ENCODE data around the gene EYS.

Gene EYS

DNA sequence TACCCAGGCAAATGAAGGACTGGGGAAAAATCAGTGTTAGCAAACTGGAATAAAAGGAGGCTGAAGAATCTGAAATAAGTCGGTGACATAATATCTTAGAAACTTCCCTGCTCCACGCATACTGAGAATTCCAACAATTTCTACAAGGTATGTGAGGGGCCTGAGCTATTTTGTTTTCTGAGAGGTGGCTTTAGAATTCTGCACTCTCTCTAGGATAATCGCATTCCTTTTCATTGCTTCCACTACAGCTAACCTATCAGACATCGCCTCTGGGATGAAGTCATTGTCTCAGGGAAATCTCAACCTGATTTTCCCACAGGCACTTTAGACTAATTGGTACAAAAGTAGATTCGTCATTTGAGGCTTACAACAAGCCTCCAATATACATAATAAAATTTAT is 1330.6 kb downstream of the EYS start:
- no peaks in the 10 kb centered on the region for H3K27me3 Mint-ChIP-seq
- peaks cover 27% of the 10 kb centered on the region for H3K9me3 Mint-ChIP-seq
- no peak overlapping the region for H3K4me3 Mint-ChIP-seq

GRCh38 chr6:64357430-64357829 is 1349.6 kb downstream of the EYS start:
- Mint-ChIP-seq H3K27me3 (no peaks in the 10 kb centered on the region), H3K27ac (ENCODE audit: low read depth) (no peak overlapping the region), H3K36me3 (ENCODE audit: insufficient read depth) (no peaks in the 10 kb centered on the region), H3K4me1 (no peaks in the 10 kb centered on the region), H3K9me3 (peaks cover 11% of the 10 kb centered on the region), H3K4me3 (no peak overlapping the region)
- ATAC-seq (replicated peaks; ENCODE audit: extremely low read depth, poor library complexity, severe bottlenecking) (no peak), DNase-seq (ENCODE audit: low spot score in 2 of 2) (no peak)

More for the DNA sequence above, 1330.6 kb downstream of the EYS start:
- Mint-ChIP-seq H3K27ac (ENCODE audit: low read depth) (no peak overlapping the region), H3K36me3 (ENCODE audit: insufficient read depth) (no peaks in the 10 kb centered on the region), H3K4me1 (no peaks in the 10 kb centered on the region)
- no peak for ATAC-seq (replicated peaks; ENCODE audit: extremely low read depth, poor library complexity, severe bottlenecking)
- no peak for DNase-seq (ENCODE audit: low spot score in 2 of 2)

DNA sequence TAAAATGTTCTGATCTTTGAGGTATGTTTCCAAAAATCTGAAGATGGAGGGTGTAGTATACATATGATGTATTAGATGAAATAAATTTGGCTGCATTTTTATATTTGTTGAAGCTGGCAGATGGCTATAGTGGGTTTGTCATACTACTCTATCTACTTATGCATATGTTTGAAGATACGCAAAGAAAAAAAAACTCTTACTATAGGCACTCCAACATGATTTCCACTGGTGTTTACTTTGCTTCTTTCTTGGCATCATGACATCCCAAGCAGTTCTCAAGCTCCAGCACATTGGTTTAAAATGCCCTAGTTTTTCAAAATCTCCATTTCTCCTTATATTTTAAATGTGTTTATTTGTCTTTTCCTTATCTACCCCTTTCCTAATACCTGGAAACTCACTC is 1359.6 kb downstream of the EYS start:
- H3K27me3 Mint-ChIP-seq = no peaks in the 10 kb centered on the region
- peaks cover 15% of the 10 kb centered on the region for H3K9me3 Mint-ChIP-seq
- DNase-seq (ENCODE audit: low spot score in 2 of 2) = no peak
- H3K4me1 Mint-ChIP-seq = no peaks in the 10 kb centered on the region
- no peak overlapping the region for H3K4me3 Mint-ChIP-seq
- no peak overlapping the region for H3K27ac Mint-ChIP-seq (ENCODE audit: low read depth)
- no peak for ATAC-seq (replicated peaks; ENCODE audit: extremely low read depth, poor library complexity, severe bottlenecking)
- H3K36me3 Mint-ChIP-seq (ENCODE audit: insufficient read depth) = no peaks in the 10 kb centered on the region

DNA sequence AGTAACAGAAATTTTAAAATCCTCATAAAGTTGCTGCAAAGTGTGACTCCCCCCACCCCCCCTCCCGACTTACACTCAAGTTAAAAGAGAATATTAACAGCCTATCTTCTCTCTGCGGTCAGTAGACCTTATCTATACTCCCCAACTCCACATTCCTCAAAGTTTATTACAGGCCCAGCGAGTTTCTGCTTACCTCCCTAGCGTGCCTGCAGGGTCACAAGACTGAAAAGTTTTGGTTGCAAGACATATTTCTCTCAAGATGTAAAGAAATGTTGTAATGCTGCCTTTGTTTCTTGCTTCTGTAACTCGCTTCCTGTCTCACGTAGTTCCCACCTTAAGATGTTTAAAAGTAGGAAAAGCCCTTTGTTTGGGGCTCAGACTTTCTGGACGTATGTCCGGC is 1371.8 kb downstream of the EYS start:
- Mint-ChIP-seq H3K4me3 (no peak overlapping the region), H3K27ac (ENCODE audit: low read depth) (no peak overlapping the region), H3K4me1 (no peaks in the 10 kb centered on the region), H3K9me3 (peaks cover 28% of the 10 kb centered on the region), H3K36me3 (ENCODE audit: insufficient read depth) (no peaks in the 10 kb centered on the region), H3K27me3 (no peaks in the 10 kb centered on the region)
- ATAC-seq (replicated peaks; ENCODE audit: extremely low read depth, poor library complexity, severe bottlenecking) (no peak), DNase-seq (ENCODE audit: low spot score in 2 of 2) (no peak)

DNA sequence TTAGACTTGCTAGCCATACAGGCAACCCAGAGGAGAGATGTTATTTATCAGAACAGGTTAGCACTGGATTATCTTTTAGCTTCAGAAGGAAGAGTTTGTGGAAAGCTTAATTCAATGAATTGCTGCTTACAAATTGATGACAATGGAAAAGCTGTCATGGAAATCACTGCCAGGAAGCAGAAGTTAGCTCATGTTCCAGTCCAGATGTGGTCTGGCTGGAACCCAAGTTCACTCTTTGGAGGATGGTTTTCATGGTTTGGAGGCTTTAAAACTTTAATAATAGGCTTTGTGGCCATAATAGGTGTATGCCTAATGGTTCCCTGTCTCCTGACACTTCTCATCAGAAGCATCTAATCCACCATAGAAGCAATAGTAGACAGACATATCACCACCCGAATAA is 1372.4 kb downstream of the EYS start:
- no peak for ATAC-seq (replicated peaks; ENCODE audit: extremely low read depth, poor library complexity, severe bottlenecking)
- Mint-ChIP-seq H3K9me3 (peaks cover 28% of the 10 kb centered on the region), H3K4me3 (no peak overlapping the region), H3K36me3 (ENCODE audit: insufficient read depth) (no peaks in the 10 kb centered on the region), H3K27ac (ENCODE audit: low read depth) (no peak overlapping the region), H3K4me1 (no peaks in the 10 kb centered on the region), H3K27me3 (no peaks in the 10 kb centered on the region)
- no peak for DNase-seq (ENCODE audit: low spot score in 2 of 2)

DNA sequence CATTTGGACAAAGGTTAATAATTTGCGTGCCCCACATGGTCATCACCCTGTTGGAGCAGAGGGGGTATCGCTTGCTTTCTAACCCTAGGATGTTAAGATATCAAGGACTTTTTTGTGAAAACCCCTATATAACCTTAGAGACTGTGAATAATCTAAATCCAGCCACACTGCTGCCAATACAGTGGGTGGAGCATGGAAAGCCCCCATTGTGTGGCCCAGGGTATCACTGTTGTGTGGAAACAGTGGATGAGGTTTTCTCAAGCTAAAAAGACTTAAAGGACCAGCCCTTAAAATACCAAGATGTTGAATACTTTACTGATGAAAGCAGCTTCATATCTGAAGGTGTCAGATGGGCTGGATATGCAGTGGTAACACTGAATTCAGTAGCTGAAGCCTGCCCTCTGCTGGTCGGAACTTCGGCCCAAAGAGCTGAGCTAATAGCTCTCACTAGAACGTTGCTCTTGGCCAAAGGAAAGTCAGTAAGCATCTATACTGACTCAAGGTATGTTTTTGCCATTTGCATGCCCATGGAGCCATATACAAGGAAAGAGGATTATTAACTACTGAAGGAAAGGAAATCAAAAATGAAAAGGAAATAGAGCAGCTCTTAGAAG is 1376.2 kb downstream of the EYS start:
- Mint-ChIP-seq H3K36me3 (ENCODE audit: insufficient read depth) (no peaks in the 10 kb centered on the region), H3K27ac (ENCODE audit: low read depth) (no peak overlapping the region), H3K4me3 (no peak overlapping the region), H3K27me3 (no peaks in the 10 kb centered on the region), H3K9me3 (peaks cover 28% of the 10 kb centered on the region), H3K4me1 (no peaks in the 10 kb centered on the region)
- ATAC-seq (replicated peaks; ENCODE audit: extremely low read depth, poor library complexity, severe bottlenecking) (no peak), DNase-seq (ENCODE audit: low spot score in 2 of 2) (no peak)

- H3K27ac Mint-ChIP-seq (ENCODE audit: low read depth) = no peak overlapping the region
- no peaks in the 10 kb centered on the region for H3K27me3 Mint-ChIP-seq
- no peaks in the 10 kb centered on the region for H3K4me1 Mint-ChIP-seq
- ATAC-seq (replicated peaks; ENCODE audit: extremely low read depth, poor library complexity, severe bottlenecking) (no peak), DNase-seq (ENCODE audit: low spot score in 2 of 2) (no peak)
- H3K36me3 Mint-ChIP-seq (ENCODE audit: insufficient read depth) = no peaks in the 10 kb centered on the region
- H3K4me3 Mint-ChIP-seq = no peak overlapping the region
- H3K9me3 Mint-ChIP-seq = peaks cover 31% of the 10 kb centered on the region
Measured at GRCh38 chr6:64326939-64327338, 1380.1 kb downstream of the EYS start.

DNA sequence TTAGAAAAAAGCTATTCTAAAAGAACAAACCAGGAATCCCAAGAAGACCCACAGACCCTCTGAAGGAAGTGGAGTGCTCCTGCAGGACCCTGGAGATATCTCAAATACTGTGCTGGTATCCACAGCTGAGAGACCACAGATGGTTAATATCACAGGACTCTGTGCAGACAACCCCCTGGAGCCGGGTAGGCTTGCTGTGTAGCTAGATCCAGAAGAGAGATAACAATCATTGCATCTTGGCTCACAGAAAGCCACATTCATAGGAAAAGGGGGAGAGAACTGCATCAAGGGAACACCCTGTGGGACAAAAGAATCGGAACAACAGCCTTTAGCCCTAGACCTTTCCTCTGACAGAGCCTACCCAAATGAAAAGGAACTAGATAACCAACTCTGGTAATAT is 1381.9 kb downstream of the EYS start:
- peaks cover 24% of the 10 kb centered on the region for H3K9me3 Mint-ChIP-seq
- H3K27ac Mint-ChIP-seq (ENCODE audit: low read depth) = no peak overlapping the region
- ATAC-seq (replicated peaks; ENCODE audit: extremely low read depth, poor library complexity, severe bottlenecking) (no peak), DNase-seq (ENCODE audit: low spot score in 2 of 2) (no peak)
- H3K4me3 Mint-ChIP-seq = no peak overlapping the region
- H3K36me3 Mint-ChIP-seq (ENCODE audit: insufficient read depth) = no peaks in the 10 kb centered on the region
- H3K4me1 Mint-ChIP-seq = no peaks in the 10 kb centered on the region
- H3K27me3 Mint-ChIP-seq = no peaks in the 10 kb centered on the region

DNA sequence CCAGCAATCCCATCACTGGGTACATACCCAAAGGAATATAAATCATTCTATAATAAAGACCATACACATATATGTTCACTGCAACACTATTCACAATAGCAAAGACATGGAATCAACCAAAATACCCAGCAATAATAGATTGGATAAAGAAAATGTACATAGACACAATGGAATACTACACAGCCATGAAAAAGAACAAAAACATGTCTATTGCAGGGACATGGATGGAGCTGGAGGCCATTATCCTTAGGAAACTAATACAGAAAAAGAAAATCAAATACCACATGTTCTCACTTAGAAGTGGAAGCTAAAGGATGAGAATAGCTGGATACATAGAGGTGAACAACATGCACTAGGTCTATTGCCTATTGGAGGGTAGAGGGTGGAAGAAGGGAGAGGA is 1396.8 kb downstream of the EYS start:
- H3K27ac Mint-ChIP-seq (ENCODE audit: low read depth) = no peak overlapping the region
- no peak overlapping the region for H3K4me3 Mint-ChIP-seq
- H3K4me1 Mint-ChIP-seq = no peaks in the 10 kb centered on the region
- no peaks in the 10 kb centered on the region for H3K36me3 Mint-ChIP-seq (ENCODE audit: insufficient read depth)
- no peak for ATAC-seq (replicated peaks; ENCODE audit: extremely low read depth, poor library complexity, severe bottlenecking)
- DNase-seq (ENCODE audit: low spot score in 2 of 2) = no peak
- peaks cover 25% of the 10 kb centered on the region for H3K9me3 Mint-ChIP-seq
- H3K27me3 Mint-ChIP-seq = no peaks in the 10 kb centered on the region

GRCh38 chr6:64301307-64302236 is 1405.5 kb downstream of the EYS start:
- Mint-ChIP-seq H3K4me1 (no peaks in the 10 kb centered on the region), H3K4me3 (no peak overlapping the region), H3K36me3 (ENCODE audit: insufficient read depth) (peaks cover 2% of the 10 kb centered on the region), H3K27ac (ENCODE audit: low read depth) (no peak overlapping the region), H3K9me3 (peaks cover 9% of the 10 kb centered on the region), H3K27me3 (no peaks in the 10 kb centered on the region)
- no peak for DNase-seq (ENCODE audit: low spot score in 2 of 2)
- ATAC-seq (replicated peaks; ENCODE audit: extremely low read depth, poor library complexity, severe bottlenecking) = no peak

DNA sequence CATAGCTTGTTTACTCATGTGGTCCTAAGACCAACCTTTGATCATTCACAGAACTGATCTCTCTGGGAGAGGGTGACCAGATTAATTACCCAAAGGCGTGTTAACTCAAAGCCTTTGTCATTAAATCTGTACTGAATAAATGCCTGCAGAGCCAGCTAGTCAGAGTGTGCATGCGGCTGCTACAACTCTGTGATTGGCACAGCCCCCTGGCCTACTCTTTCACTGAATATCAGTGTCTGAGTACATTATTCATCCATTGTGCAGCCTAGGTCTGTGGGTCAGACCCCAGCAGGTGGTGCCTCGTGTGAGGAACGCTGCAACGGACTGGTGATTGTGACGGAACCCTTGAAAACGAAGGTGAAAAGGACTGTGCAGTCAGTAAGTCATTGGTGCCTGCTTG is 1407.8 kb downstream of the EYS start:
- Mint-ChIP-seq H3K4me1 (no peaks in the 10 kb centered on the region), H3K36me3 (ENCODE audit: insufficient read depth) (peaks cover 2% of the 10 kb centered on the region), H3K27ac (ENCODE audit: low read depth) (no peak overlapping the region), H3K4me3 (no peak overlapping the region), H3K27me3 (no peaks in the 10 kb centered on the region), H3K9me3 (peaks cover 9% of the 10 kb centered on the region)
- no peak for ATAC-seq (replicated peaks; ENCODE audit: extremely low read depth, poor library complexity, severe bottlenecking)
- DNase-seq (ENCODE audit: low spot score in 2 of 2) = no peak

DNA sequence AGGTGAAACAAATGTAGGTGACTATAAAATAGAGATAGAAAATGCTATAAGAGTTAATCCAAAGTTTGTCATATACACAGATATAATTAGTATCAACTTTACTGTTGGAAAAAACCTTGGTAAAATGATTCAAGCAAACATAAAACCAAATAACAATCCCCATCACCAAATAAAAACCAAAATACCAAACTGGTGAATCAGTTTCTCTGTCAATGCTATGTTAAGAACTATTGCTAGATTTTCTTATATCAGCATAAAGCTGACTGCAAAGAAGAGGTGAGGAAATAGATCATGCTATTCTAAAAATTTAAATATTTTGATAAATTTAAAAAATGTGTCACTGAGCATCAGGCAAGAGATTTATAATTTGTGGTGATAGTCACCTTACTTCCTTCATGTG is 1413.0 kb downstream of the EYS start:
- Mint-ChIP-seq H3K9me3 (peaks cover 5% of the 10 kb centered on the region), H3K4me3 (no peak overlapping the region), H3K27me3 (no peaks in the 10 kb centered on the region), H3K27ac (ENCODE audit: low read depth) (no peak overlapping the region), H3K36me3 (ENCODE audit: insufficient read depth) (peaks cover 2% of the 10 kb centered on the region), H3K4me1 (no peaks in the 10 kb centered on the region)
- no peak for DNase-seq (ENCODE audit: low spot score in 2 of 2)
- no peak for ATAC-seq (replicated peaks; ENCODE audit: extremely low read depth, poor library complexity, severe bottlenecking)

GRCh38 chr6:64293298-64293697 is 1413.7 kb downstream of the EYS start:
- Mint-ChIP-seq H3K9me3 (peaks cover 12% of the 10 kb centered on the region), H3K4me3 (no peak overlapping the region), H3K27ac (ENCODE audit: low read depth) (no peak overlapping the region), H3K4me1 (no peaks in the 10 kb centered on the region), H3K27me3 (no peaks in the 10 kb centered on the region), H3K36me3 (ENCODE audit: insufficient read depth) (no peaks in the 10 kb centered on the region)
- ATAC-seq (replicated peaks; ENCODE audit: extremely low read depth, poor library complexity, severe bottlenecking) (no peak), DNase-seq (ENCODE audit: low spot score in 2 of 2) (no peak)
